ELR (cell line): ENCODE results near the gene CDK5RAP2.

Experiments
- DNase-seq: peaks from one replicate; pipeline ENCODE4 v3.0.0-alpha.2; 2015; ENCODE audit warnings: low read depth

Gene CDK5RAP2

DNA sequence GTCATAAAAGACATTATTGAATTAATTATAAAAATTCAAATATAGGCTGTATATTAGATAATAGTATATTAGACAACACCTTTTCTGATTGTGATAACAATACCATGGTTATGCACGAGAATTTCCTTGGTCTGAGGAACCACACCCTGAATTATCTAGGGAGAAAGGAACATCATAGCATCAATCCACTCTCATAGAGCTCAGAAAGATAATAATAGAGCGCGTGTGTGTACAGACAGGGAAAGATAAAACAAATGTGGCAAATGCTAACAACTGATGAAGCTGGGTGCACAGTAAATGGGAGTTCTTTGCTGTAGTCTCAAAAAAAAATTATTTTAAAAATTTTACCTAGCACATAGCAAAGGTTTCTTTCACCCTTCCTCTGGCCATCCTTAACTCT, 143.5 kb downstream of the CDK5RAP2 start:
- DNase-seq = no peak

DNA sequence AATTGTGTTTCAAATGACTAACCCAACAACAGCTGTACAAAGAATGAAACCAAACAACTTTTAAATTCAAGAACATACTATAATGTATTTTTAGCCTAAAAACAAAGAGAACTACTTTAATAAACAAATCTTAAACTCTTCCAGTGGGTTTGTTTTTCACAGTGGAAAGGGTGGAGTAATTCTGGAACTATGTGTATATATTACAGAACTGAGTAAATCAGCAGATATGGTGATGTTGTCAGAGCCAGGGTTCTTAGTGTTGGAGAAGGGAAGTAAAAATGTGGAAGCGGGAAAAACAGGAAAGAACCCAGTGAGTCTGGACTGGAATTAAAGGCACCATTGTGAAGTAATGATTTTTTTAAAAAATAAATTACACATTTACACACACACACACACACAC, 144.9 kb downstream of the CDK5RAP2 start:
- peak; percentile 13 for DNase-seq

DNA sequence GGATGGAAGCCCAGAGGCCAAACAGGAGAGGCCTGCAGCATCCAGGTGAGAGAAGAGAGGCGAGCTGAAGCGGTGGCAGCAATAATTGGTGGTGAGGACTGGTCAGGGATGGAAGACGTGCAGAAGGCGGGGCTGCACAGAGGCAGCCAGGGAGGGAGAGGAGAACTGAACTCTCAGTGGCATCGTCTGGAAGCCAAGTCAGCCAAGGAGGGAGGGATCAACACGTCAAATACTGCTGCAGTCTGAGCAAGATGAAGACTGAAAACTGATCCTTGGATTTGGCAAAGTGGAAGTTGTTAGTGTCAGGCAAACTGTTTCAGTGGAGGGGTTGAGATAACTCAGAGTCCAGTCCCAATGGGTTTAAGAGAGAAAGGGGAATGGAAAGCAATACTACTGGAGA, 145.4 kb downstream of the CDK5RAP2 start:
- no peak for DNase-seq

DNA sequence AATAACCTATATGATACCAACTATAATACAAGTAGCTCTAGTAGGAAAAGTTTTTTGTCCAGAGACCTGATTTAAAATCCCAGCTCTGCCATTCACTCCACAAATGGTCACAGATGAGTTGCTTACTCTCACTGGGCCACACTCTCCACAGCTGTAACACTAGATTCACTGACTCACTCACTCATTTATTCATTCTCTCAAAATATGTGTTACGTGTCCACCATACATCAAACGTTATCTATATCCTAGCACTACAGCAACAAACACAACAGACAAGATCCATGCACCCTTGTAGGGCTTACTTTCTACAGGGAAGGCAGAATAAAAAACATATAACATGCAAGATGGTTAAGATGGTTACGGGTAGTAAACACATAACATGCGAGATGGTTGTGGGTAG, 146.3 kb downstream of the CDK5RAP2 start:
- no peak for DNase-seq

DNA sequence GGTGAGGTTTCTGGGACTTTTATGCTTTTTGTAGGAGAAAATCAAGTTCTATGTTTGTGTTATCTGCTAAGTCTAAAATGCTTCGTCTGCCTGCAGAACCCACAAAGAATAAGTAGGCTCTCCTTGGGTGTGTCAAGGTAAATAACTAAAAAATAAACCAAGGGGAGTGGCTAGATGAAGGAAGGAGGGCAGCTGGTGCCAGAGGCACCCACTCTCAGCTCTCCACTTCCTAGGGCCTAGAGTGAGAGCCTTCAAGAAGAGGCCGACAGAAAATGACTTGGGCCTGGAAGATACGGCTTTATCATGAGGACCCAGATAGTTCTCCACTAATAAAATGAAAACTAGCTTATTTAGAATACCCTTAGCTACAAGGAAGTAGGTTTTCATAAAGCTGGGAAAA, 147.4 kb downstream of the CDK5RAP2 start:
- DNase-seq = no peak

DNA sequence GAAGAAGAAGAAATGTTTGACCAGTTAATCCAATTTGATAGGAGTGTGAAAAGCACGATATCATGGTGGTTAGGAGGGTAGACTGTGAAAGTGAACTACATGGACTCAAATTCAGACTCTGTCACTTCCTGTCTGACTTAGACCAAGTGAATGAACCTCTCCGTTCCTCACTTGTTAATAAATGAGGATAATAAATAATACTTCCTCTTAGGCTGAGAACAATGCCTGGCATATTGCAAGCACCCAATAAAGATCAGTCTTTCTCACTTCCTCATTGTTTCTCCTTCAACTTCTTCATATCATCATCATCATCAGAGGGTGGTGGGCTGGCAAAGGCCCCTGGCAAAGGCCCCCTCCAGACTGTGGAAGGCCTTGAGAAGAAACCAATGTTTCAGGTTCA, 148.7 kb downstream of the CDK5RAP2 start:
- no peak for DNase-seq

DNA sequence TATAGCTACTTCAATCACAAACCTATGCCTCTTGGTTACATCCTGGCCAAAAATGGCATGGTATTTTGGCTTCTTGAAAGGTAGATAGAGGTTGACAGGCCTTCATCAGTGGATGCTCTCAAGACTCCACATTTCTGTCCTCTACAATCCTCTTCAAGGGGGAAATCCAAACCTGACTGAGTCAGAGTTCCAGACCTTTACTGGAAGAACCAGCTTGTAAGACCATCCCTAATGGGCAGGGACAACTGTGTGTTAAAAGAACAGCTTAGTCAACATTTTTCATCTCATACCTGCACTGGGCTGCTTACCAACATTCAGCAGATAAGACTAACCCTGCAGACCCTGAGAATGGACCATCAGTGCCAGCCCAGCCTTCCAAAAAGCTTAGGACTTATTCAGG, 155.7 kb downstream of the CDK5RAP2 start:
- no peak for DNase-seq

DNA sequence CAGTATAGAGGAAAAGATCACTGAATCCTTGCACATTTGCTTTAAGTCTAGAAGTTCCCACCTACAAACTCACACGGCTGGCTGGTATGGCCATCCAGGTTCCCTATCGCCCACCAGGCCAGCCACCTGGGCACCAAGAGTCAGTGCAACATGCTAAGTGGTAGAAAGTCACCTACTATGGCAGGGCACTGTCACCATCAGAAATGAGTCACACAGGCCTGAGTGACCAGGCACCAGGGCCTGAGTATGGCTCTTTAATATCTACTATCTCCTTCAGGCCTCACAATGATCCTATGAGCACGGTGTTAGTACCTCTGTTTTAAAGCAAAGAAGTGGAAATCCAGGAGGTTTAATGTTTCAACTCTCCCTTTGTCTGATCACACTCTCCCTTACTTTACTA, 156.2 kb downstream of the CDK5RAP2 start:
- no peak for DNase-seq

DNA sequence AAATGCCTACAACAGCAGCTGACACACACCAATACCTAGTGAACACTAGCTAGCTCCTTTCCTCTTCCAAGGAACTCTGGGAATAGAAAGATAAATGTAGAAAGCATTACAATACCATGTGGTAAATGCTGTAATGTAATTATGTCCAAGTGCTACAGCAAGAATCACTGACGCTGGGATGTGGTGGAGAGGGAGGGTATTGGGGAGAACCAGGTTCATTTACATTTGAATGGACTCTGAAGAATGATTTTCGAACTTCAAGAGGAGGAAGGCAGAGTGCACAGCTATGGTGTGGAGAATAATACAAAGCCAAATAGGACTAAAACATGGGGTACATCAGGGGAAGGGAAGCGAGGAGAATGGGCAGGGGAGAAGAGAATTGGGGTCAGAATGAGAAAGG, 158.0 kb downstream of the CDK5RAP2 start:
- no peak for DNase-seq

DNA sequence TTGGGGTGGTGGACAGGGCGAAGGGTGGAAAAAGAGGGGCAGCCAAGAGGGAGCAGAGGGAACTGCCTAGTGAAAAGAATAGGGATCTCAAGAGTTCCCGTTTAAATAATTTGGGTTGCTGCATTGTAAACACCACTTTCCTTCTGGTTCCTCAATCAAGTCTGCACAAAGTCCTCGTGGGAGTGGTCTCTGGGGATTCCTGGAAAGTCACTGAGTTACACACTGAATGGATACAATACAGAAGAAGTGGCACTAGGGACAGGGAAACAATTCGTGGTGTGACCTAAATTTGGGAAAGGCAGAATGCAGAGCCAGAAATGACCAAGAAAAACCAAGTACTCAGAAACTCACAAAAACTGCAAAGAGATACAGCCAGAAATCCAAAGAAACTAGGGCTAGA, 161.7 kb downstream of the CDK5RAP2 start:
- no peak for DNase-seq

DNA sequence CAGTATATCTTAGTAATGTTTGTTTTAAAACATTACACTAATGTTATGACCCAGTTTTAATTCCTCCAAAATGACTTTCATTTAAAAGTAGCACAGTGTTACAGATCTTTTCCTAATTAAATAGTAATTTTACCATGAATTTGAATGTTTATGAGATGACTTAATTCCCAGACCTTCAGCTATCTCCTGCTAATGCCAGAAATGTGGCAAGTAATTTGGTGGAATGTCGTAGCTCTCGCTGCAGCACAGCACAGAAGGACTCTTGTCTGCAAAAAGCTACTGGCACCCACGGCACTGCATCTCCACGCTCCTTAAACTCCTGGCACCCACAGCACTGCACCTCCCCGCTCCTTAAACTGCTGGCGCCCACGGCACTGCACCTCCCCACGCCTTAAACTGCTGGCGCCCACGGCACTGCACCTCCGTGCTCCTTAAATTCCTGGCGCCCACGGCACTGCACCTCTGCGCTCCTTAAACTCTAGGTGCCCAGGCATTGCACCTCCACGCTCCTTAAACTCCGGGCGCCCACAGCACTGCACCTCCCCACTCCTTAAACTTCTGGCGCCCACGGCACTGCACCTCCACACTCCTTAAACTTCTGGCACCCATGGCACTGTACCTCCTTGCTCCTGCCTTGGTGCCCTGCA, 163.1 kb downstream of the CDK5RAP2 start:
- DNase-seq = no peak

DNA sequence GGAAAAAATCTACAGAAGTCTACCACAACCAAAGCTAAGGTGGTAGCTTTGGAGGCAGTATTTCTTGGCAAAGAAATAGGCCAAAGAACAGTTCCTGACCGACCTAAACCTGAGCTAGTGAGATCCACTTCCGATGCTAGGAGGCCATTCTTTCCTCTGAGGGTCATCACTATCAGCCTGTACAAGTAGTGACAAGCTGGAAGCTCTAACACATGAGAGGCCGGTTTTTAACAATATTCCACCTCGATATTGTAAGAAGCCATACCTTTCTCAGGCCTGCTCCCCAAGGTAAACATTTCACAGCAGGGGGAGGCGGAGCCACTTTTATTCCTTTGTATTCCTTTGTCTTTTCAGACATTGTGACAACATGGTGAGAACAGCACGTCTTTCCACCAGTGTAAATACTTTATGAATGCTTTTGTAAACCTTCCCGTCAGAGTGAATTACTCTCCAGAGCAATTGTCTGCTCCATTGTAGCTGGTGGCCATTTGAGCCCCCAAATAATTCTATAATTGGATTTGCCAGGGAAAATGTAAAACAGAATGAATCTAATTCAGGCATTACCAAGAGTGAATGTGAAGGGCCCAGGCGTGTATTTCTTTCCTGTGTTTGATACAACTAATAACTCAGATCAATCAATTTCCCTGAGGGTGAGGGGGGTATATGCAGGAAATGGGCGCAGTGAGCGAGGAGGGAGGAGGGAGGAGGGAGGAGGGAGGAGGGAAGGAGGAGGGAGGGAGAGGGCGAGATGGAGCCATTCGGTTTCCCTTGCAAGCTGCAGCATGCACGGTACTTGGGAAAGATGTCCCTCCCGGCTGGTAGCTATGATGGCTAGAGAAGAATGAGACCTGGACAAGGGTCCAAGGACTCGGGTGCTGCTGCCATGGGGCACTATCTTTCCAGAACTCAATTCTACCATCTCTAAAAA, 166.6 kb downstream of the CDK5RAP2 start:
- no peak for DNase-seq

DNA sequence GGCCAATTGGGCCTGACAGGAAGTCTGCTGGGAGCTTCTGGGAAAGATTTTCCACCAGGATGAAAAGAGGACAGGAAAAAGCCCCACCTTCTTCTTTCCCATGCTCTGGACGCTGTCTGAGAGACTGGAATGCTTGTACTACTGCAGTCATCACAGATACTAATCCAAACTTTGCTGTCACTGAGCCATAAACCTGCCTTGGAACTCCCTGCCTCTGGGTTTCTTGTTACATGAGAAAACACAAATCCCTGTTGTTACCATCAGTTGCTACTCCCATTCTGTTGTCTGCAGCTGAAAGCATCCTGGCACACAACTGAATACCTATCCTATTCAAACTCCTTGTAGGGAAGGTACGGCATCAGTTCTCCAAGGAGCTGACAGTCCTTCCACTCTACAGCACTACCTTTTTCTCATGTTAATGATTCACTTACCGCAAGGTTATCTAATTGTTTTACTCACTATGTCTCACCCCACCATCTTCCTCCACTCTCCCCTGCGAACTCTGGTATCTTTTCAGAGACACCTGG, 167.5 kb downstream of the CDK5RAP2 start:
- DNase-seq = no peak

DNA sequence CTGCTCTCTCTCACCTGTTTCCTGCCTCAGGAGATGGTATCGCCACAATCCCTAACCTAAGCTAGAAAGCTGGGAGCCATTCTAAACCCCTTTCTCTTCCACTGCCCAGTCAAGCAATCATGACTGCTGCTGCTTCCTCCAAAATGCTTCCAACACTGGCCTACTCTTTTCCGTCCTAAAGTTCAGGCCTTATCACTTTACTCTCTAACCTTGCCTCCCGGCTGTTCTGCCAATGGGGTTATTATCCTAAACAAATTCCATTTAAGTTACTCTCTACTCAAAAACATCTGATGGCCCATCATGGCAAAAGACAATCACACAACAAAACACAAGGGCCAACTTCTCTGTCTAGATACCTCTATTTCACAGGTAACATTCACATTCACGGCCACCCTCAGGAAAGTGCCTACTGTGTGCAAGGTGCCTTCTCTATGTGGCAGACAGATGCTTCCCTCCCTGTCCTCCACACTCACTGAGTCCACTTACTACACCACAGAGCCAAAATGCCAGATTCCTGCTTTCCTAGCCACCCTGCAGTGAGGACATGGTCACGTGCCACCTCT, 168.0 kb downstream of the CDK5RAP2 start:
- no peak for DNase-seq

DNA sequence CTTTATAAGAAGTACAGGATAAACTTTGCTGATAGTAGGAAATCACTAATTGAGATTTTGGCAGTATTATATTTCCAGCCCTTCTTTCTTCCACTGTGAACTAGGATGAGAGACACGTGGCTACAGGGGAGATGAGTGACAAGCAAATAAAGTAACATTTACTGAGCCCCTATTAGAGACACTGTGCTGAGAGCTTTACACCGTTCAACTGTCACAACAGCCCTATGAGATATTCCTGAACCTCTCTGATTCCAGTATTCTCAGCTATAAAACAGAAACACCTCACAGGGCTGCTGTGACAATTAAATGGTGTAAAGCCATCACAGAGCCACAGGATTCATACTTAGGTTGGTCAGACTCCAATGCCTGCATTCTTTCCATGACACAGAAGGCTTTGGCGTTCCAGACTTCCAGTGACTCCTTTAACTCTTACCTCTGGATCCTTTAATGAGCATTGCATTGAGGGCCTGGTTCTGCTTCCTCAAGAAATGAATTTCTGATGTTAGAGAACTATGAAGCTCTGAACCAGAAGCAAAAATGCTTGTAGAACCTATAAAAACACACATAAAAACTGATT, 169.0 kb downstream of the CDK5RAP2 start:
- no peak for DNase-seq

DNA sequence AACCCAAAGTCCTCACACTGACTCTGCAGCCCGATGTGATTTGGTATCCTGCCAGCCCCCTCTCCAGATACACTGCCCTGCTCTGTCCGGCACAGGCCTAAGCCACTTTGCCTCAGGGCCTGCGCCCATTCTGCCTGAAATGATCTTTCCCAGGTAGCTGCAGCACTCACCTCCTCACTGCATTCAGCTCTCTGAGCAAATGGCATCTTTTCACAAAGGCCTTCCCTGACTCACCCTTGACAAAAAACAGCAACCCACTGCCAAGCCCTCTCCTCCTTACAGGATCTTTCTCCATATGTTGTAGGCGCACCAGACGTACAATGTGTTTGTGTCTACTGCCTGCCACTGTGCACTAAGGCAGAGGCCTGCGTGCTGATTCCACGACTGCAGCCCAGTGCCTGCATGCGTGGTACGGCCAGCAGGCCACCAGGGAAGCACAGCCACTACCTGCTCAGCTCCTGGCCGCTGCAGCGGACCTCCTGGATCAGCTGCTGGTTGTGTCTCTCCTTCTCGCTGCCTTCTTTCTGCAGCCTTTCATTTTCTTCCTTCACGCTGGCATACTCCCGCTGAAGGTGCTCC, 171.2 kb downstream of the CDK5RAP2 start:
- no peak for DNase-seq

DNA sequence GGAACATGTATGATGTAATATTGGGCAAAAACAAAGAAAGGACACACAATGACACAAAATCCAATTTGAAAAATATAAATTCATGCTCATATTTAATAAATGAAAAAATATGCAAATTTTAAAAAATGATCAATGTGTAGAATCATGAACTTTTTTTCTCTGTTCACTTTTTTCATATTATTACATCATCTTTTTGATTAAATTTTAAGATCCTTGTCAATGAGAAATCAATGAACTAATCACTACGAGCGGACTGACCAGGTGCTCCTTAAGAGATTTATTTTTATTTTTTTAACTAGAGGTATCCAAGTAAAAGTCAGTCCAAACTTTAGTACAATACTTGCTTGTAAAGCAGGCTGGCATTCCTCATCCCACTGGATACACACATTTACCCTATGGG, 174.1 kb downstream of the CDK5RAP2 start:
- DNase-seq = no peak

DNA sequence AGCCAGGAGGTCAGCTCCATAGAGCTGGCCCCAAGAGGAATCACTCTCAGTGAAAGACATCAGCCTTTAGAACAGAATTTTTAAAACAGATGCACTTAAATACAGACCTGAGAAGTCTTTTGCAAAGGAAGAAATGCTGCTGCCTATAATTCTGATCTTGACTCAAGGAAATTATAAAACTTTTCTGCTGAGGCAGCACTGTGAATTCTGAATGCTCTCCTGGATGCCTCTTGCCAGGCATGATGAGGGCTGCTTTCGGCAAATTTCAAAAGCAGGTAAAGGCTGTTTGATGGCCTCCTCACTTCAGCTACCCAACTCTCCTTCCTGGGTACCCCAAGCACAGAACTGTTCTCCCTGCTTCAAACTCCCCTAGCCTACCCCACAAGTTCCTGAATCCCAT, 174.8 kb downstream of the CDK5RAP2 start:
- DNase-seq = no peak

DNA sequence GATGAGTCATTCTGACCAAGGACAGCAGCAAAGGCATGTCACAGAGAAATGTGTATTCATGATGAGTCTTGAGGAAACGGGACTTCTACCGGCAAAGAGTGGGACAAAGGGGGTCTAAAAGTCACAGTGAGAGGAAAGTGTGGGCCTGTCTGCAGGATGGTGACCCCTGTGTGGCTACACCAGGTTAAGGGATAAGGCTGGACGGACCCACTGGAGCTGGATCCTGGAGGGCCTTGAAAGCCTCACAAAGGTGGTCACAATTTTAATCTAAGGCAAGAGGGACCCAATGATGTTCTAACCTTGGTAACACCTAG, 176.5 kb downstream of the CDK5RAP2 start:
- DNase-seq = no peak

DNA sequence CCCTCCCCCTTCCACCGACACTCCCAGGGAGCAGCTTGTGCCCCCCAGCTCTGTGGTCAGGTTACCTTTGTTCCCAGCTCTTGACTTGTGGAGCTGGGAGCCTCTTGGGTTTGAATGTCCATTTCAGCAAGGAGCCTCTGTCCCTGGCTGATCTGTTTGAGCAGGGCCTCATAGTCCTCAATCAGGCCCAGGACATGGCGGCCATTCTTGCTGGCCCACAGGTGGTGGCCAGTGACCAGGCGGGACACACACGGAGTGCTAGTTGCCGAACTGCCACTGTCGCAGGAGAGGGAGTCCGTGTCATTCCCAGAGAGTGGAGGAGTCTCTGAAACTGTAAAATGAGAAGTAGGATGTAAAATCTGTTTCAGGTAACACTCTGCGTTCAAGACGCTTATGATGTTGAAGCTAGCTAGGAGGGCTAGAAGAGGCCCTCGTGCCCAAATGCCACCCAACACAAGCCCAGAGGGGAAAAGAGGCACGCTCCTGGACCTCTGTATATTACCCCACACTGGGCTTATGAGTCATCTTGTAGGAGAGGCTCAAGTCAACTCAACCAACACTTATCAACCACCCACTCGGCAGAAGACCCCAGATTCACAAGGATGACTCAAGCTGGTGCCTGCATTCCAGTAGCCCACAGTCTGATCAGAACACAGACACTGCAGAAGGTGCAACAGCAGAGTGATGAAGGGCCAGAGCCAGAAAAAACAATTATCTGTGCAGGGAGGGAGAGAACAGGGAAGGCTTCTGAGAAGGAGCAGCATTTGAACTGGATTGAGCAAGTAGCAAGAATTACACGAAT, 177.0 kb downstream of the CDK5RAP2 start:
- DNase-seq = peak; percentile 93

DNA sequence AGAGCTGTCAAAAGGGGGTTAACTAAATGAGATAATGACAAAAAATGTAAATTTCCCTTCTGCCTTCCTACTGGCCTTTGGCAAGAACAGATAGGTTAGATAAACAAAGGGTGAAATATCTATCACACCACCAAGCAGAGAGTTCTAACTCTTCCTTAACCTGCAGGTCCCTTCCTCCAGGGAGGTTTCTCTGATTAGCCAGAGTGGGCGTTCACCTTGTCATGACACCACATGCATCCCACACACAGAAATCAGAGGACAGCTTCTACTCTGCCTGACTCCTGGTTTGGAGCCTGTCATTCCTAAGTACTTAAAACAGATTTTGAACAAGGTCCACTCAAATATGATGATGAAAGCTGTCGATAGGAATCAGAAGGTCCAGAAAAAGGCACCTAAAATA, 180.0 kb downstream of the CDK5RAP2 start:
- DNase-seq = no peak

DNA sequence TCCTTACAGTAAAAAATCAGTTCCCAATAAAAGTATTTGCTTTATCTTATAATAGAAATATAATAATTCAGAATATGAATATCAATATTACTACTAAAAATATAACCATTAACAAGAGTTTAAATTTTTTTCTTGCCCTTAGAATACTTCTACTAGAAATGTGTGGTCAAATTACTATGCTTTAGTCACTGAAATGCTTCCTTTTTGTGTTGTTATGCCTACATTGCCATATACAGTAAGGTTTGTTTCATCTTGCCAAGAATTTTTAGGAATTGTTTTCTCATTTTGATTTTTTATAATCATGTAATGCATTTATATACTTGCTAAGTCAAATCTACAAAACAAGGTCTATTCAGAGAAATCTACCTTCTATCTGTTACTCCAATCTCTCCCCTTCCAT, 181.7 kb downstream of the CDK5RAP2 start:
- DNase-seq = no peak
